DND-41 (cell line): ENCODE data around the gene FREY1.

Experiments
- EZH2 ChIP-seq: IDR thresholded peaks from 3 replicates; pipeline ENCODE4 v1.6.1; 2012; ENCODE audit warnings: borderline replicate concordance, low read depth, mild to moderate bottlenecking, moderate library complexity, low read length, inconsistent platforms; ENCODE audit not compliant: severe bottlenecking
- TF ChIP-seq, protein P1 (sequence below): IDR thresholded peaks from 2 replicates; pipeline ENCODE4 v1.5.1; 2012; ENCODE audit warnings: borderline replicate concordance, low read length, moderate library complexity, mild to moderate bottlenecking; ENCODE audit not compliant: poor library complexity, severe bottlenecking; ENCODE audit errors: extremely low read depth

- TF ChIP-seq, protein P1, sequence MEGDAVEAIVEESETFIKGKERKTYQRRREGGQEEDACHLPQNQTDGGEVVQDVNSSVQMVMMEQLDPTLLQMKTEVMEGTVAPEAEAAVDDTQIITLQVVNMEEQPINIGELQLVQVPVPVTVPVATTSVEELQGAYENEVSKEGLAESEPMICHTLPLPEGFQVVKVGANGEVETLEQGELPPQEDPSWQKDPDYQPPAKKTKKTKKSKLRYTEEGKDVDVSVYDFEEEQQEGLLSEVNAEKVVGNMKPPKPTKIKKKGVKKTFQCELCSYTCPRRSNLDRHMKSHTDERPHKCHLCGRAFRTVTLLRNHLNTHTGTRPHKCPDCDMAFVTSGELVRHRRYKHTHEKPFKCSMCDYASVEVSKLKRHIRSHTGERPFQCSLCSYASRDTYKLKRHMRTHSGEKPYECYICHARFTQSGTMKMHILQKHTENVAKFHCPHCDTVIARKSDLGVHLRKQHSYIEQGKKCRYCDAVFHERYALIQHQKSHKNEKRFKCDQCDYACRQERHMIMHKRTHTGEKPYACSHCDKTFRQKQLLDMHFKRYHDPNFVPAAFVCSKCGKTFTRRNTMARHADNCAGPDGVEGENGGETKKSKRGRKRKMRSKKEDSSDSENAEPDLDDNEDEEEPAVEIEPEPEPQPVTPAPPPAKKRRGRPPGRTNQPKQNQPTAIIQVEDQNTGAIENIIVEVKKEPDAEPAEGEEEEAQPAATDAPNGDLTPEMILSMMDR: no peak
- no peak for TF ChIP-seq EZH2
These were observed 17.5 kb downstream of the FREY1 start for GRCh38 chr11:45889555-45889954.
